ENCODE measurements around the gene ATP6V1D.
A peak's percentile ranks its signal among the peaks of the same experiment; 100 is the strongest.
"Not testable (repeated sequence)": the region's sequence is repeated elsewhere in the genome, so short reads cannot be mapped to it uniquely, and the experiment has no call there.

Gene ATP6V1D

DNA sequence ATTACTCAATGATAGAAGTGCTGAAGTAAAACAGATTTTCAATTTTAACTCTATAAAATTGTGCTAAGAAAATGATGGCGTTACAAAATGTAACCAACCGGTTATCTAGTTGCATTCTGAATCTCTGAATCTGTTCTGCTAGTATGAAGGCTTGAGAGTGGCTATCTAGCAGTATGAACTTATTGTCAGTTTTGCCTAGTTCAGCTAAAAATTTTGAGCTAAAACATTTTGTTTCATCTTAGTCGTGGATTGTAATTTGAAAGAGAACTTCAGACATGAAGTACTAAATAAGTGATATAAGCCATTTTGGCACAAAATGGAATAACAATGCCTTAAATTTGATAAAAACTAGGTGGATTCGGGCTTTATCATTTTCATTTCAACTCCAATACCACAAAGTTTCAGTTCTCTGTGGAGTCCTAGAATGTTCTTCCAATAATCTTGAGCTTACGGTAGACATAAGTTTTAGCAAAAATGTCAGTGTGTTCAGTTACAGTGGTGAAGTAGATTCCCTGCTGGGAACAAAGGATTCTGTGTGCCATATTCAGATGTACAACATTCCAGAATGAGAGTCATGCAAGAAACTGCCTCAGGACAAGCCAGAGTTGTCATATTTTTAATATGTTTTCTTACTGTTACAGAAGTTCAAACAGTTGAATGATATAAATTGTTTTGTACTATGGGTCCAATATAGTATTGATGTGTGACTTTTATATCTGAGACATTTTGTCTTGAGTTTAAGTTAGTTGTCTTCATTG is 28.1 kb downstream of the ATP6V1D start:
- no peaks in the 10 kb centered on the region for H3K9me3 ChIP-seq (ENCODE audit: severe bottlenecking)
- no peak overlapping the region for H3K27ac ChIP-seq (ENCODE audit: poor library complexity, severe bottlenecking)
- ATAC-seq (ENCODE audit: low read depth) (peak; percentile 41; the same call in 1 of the 3 replicates), DNase-seq (ENCODE audit: low spot score) (no peak)
- H3K36me3 ChIP-seq (ENCODE audit: low read depth): peaks cover 81% of the 10 kb centered on the region
- TF ChIP-seq, protein P1, sequence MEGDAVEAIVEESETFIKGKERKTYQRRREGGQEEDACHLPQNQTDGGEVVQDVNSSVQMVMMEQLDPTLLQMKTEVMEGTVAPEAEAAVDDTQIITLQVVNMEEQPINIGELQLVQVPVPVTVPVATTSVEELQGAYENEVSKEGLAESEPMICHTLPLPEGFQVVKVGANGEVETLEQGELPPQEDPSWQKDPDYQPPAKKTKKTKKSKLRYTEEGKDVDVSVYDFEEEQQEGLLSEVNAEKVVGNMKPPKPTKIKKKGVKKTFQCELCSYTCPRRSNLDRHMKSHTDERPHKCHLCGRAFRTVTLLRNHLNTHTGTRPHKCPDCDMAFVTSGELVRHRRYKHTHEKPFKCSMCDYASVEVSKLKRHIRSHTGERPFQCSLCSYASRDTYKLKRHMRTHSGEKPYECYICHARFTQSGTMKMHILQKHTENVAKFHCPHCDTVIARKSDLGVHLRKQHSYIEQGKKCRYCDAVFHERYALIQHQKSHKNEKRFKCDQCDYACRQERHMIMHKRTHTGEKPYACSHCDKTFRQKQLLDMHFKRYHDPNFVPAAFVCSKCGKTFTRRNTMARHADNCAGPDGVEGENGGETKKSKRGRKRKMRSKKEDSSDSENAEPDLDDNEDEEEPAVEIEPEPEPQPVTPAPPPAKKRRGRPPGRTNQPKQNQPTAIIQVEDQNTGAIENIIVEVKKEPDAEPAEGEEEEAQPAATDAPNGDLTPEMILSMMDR (IDR thresholded peaks at IDR 0.05; ENCODE audit: poor library complexity, severe bottlenecking): no peak
- H3K4me1 ChIP-seq (ENCODE audit: insufficient read depth, poor library complexity, severe bottlenecking): no peaks in the 10 kb centered on the region
- H3K27me3 ChIP-seq (ENCODE audit: insufficient read depth, poor library complexity, severe bottlenecking): no peaks in the 10 kb centered on the region
- no peak overlapping the region for H3K4me3 ChIP-seq (ENCODE audit: severe bottlenecking)

DNA sequence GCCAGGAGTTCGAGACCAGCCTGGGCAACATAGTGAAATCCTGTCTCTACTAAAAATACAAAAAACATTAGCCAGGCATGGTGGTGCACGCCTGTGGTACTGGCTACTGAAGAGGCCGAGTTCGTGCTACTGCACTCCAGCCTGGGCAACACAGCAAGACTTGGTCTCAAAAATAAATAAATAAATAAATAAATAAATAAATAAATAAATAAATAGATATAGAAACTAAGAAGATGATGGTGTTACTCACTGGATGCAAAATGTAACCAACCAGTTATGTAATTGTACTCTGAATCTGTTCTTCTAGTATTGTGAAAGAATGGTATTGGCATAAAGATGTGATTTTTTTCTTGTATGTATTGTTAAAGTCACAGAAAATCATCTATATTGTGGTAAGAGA is 29.9 kb downstream of the ATP6V1D start:
- not testable (repeated sequence) for ATAC-seq (ENCODE audit: low read depth); H3K4me3 ChIP-seq (ENCODE audit: severe bottlenecking); H3K4me1 ChIP-seq (ENCODE audit: insufficient read depth, poor library complexity, severe bottlenecking); H3K27me3 ChIP-seq (ENCODE audit: insufficient read depth, poor library complexity, severe bottlenecking); DNase-seq (ENCODE audit: low spot score); H3K27ac ChIP-seq (ENCODE audit: poor library complexity, severe bottlenecking); H3K9me3 ChIP-seq (ENCODE audit: severe bottlenecking)
- H3K36me3 ChIP-seq (ENCODE audit: low read depth): peaks cover 74% of the 10 kb centered on the region

DNA sequence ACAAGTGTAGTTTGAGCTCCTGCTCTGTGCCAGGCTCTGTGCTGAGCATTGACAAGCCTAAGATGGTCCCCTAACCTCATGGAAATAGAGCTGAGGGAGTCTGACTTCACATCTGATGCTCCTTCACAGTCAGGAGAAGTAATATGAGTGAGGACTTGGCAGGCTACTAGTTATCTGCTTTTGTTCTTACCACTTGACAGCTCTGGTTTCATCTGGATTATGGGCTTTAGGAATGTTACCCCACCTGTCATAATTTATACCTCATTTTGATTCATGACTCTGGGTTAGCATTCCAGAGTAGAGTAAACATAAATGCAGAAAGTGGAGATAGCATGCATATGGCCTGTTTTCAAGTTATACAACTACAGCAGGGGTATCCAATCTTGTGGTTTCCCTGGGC is 40.5 kb downstream of the ATP6V1D start:
- TF ChIP-seq, protein P1 (IDR thresholded peaks at IDR 0.05; ENCODE audit: poor library complexity, severe bottlenecking): no peak
- Histone ChIP-seq H3K27me3 (ENCODE audit: insufficient read depth, poor library complexity, severe bottlenecking) (no peaks in the 10 kb centered on the region), H3K27ac (ENCODE audit: poor library complexity, severe bottlenecking) (no peak overlapping the region), H3K36me3 (ENCODE audit: low read depth) (peaks cover 84% of the 10 kb centered on the region), H3K4me1 (ENCODE audit: insufficient read depth, poor library complexity, severe bottlenecking) (peaks cover 5% of the 10 kb centered on the region), H3K4me3 (ENCODE audit: severe bottlenecking) (no peak overlapping the region), H3K9me3 (ENCODE audit: severe bottlenecking) (no peaks in the 10 kb centered on the region)
- ATAC-seq (ENCODE audit: low read depth) (peak; percentile 70), DNase-seq (ENCODE audit: low spot score) (no peak)

GRCh38 chr14:67317822-67318221 is 41.8 kb downstream of the ATP6V1D start:
- Histone ChIP-seq H3K4me1 (ENCODE audit: insufficient read depth, poor library complexity, severe bottlenecking) (peaks cover 5% of the 10 kb centered on the region), H3K9me3 (ENCODE audit: severe bottlenecking) (no peaks in the 10 kb centered on the region), H3K27me3 (ENCODE audit: insufficient read depth, poor library complexity, severe bottlenecking) (no peaks in the 10 kb centered on the region), H3K27ac (ENCODE audit: poor library complexity, severe bottlenecking) (no peak overlapping the region), H3K36me3 (ENCODE audit: low read depth) (peaks cover 84% of the 10 kb centered on the region), H3K4me3 (ENCODE audit: severe bottlenecking) (no peak overlapping the region)
- DNase-seq (ENCODE audit: low spot score) (no peak), ATAC-seq (ENCODE audit: low read depth) (no peak)
- TF ChIP-seq, protein P1 (IDR thresholded peaks at IDR 0.05; ENCODE audit: poor library complexity, severe bottlenecking): no peak

- TF ChIP-seq, protein P1 (IDR thresholded peaks at IDR 0.05; ENCODE audit: poor library complexity, severe bottlenecking): no peak
- Histone ChIP-seq H3K4me1 (ENCODE audit: insufficient read depth, poor library complexity, severe bottlenecking) (peaks cover 12% of the 10 kb centered on the region), H3K27ac (ENCODE audit: poor library complexity, severe bottlenecking) (no peak overlapping the region), H3K27me3 (ENCODE audit: insufficient read depth, poor library complexity, severe bottlenecking) (no peaks in the 10 kb centered on the region), H3K36me3 (ENCODE audit: low read depth) (peaks cover 65% of the 10 kb centered on the region), H3K4me3 (ENCODE audit: severe bottlenecking) (no peak overlapping the region), H3K9me3 (ENCODE audit: severe bottlenecking) (no peaks in the 10 kb centered on the region)
- no peak for DNase-seq (ENCODE audit: low spot score)
- no peak for ATAC-seq (ENCODE audit: low read depth)
Observed at GRCh38 chr14:67313153-67313552, 46.5 kb downstream of the ATP6V1D start.
